22Rv1 (cell line): Measurements from ENCODE around the gene CMTM2.
"Not testable (repeated sequence)": the region's sequence is repeated elsewhere in the genome, so short reads cannot be mapped to it uniquely, and the experiment has no call there.

Experiments used
- H3K27ac ChIP-seq: fragments of 450-650 bp; 2 replicates; pipeline ENCODE4 v1.5.1; 2017
- CTCF ChIP-seq: fragments of 450-650 bp; IDR thresholded peaks from 2 replicates; pipeline ENCODE4 v1.5.1; 2017; ENCODE audit warnings: mild to moderate bottlenecking
- ZFX ChIP-seq: fragments of 450-650 bp; IDR thresholded peaks from 2 replicates; pipeline ENCODE4 v1.6.1; 2017; ENCODE audit warnings: antibody characterized with exemption, borderline replicate concordance

CMTM2 gene

GRCh38 chr16:66605177-66605978 is 26.1 kb downstream of the CMTM2 start:
- no peak for TF ChIP-seq CTCF
- no peak for TF ChIP-seq ZFX
- no peak overlapping the region for H3K27ac ChIP-seq

GRCh38 chr16:66605979-66606751 is 26.9 kb downstream of the CMTM2 start:
- TF ChIP-seq ZFX, result no peak
- TF ChIP-seq CTCF, result no peak

GRCh38 chr16:66608241-66609138 is 29.2 kb downstream of the CMTM2 start:
- H3K27ac ChIP-seq, result no peak overlapping the region

More at GRCh38 chr16:66605979-66606751, 26.9 kb downstream of the CMTM2 start:
- H3K27ac ChIP-seq, result no peak overlapping the region

GRCh38 chr16:66609139-66609510 is 29.9 kb downstream of the CMTM2 start:
- TF ChIP-seq ZFX (no peak), CTCF (no peak)
- H3K27ac ChIP-seq, result no peak overlapping the region

More at GRCh38 chr16:66608241-66609138, 29.2 kb downstream of the CMTM2 start:
- TF ChIP-seq ZFX, result no peak
- TF ChIP-seq CTCF, result peak; percentile 98

- no peak for TF ChIP-seq CTCF
Observed at GRCh38 chr16:66610111-66610820, 31.0 kb downstream of the CMTM2 start.

GRCh38 chr16:66611911-66612310 is 32.6 kb downstream of the CMTM2 start:
- H3K27ac ChIP-seq, result not testable (repeated sequence)

More at GRCh38 chr16:66610111-66610820, 31.0 kb downstream of the CMTM2 start:
- H3K27ac ChIP-seq, result no peak overlapping the region

GRCh38 chr16:66612422-66612821 is 33.2 kb downstream of the CMTM2 start:
- TF ChIP-seq CTCF (no peak), ZFX (no peak)

More at GRCh38 chr16:66612422-66612821, 33.2 kb downstream of the CMTM2 start:
- H3K27ac ChIP-seq, result no peak overlapping the region
